ENCODE data around the gene NOTCH4.

The NOTCH4 gene

DNA sequence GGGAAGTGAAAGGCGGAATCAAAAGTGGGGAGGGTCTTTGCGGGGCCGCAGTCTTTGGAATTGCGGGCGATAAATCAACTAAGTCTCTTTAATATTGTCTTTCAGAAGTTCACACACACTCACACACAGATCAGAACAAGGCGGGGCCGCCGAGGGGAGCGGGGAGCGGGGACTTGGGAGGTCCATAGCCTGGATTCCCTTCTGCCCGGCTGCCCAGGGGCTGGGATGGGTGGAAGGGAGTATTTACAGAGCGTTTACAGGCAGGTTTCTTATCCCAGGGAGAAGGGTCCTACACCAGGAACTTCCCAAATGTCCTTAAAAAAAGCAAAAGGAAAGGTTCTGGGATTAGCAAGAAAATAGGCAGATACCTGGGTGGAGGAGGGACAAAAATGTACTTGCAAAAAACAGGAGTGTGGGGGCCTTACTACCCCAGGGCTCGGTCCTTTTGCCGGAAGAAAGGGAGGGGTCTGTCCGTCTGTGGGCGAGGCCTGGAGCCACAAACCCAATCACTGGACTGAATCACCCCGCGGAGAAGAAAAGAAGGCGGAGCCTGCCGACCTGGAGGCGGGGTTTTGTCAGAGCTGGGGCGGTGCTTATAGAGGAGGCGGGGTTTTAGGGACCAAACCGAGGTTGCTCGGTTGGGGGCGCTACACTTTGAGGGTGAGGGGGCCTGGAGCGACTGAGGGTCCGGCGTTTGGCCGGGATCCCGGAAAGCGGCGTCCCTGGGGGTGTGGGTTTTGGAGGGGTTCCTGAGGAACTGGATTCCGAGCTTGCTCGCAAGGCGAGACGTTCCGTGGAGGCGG, 75.4 kb downstream of the NOTCH4 start:
- Histone ChIP-seq H3K4me1 (ENCODE audit: insufficient read depth, low read length, poor library complexity, severe bottlenecking) (peaks cover 6% of the 10 kb centered on the region), H3K36me3 (ENCODE audit: insufficient read depth, low read length) (no peaks in the 10 kb centered on the region), H3F3A (ENCODE audit: low read depth) (no peaks in the 10 kb centered on the region), H3K9ac (ENCODE audit: low read depth, low read length, poor library complexity, severe bottlenecking) (no peak overlapping the region), H4K20me1 (ENCODE audit: insufficient read depth, low read length, poor library complexity, severe bottlenecking) (no peaks in the 10 kb centered on the region), H3K4me2 (ENCODE audit: low read depth, low read length, poor library complexity, severe bottlenecking) (no peak overlapping the region), H3K9me2 (replicated peaks; ENCODE audit: low read depth, low read length) (no peaks in the 10 kb centered on the region), H3K4me3 (ENCODE audit: low read length, poor library complexity, severe bottlenecking) (no peak overlapping the region), H3K9me3 (ENCODE audit: insufficient read depth, low read depth, low read length) (no peaks in the 10 kb centered on the region), H3K27me3 (ENCODE audit: insufficient read depth, low read length, poor library complexity, severe bottlenecking) (no peaks in the 10 kb centered on the region), H3K79me2 (ENCODE audit: insufficient read depth, low read length) (no peaks in the 10 kb centered on the region), H2AFZ (ENCODE audit: low read length) (no peak overlapping the region)
- TF ChIP-seq, protein P1, sequence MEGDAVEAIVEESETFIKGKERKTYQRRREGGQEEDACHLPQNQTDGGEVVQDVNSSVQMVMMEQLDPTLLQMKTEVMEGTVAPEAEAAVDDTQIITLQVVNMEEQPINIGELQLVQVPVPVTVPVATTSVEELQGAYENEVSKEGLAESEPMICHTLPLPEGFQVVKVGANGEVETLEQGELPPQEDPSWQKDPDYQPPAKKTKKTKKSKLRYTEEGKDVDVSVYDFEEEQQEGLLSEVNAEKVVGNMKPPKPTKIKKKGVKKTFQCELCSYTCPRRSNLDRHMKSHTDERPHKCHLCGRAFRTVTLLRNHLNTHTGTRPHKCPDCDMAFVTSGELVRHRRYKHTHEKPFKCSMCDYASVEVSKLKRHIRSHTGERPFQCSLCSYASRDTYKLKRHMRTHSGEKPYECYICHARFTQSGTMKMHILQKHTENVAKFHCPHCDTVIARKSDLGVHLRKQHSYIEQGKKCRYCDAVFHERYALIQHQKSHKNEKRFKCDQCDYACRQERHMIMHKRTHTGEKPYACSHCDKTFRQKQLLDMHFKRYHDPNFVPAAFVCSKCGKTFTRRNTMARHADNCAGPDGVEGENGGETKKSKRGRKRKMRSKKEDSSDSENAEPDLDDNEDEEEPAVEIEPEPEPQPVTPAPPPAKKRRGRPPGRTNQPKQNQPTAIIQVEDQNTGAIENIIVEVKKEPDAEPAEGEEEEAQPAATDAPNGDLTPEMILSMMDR (conservative IDR thresholded peaks at IDR 0.05; ENCODE audit: low read length): no peak
- TF ChIP-seq EZH2phosphoT487 (IDR thresholded peaks at IDR 0.05; ENCODE audit: borderline replicate concordance): no peak

DNA sequence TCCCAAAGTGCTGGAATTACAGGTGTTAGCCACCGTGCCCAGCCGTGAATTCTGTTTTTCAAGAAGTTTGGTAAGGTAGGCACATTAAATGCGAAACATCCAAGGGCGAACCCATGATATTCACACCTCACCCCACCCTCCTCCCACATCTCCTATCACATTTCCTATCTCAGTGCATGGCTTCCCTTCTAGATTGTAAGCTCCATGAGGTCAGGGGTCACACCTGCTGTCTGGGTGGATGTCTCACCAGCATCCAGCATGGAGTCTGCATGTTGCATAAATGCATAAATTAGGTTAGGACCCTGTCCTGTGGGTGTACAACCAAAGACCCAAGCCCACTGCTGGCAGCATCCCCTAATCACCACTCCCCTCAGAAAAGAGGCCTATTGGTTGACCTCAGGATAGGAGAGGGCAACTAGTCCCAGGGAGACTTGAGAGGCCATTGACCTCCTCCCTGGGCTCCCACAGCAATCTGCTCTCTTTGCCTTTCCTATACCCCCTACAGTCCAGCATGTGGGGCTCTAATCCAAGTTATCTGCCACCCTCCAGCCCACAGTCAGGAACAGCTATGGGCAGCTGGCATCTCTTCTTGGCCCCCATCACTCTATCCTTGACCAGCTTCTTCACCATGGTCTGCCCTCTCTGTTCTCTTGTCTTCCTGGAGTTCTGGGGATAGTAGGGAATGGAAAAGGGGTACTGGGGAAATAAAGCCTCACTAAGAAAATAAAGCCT, 76.3 kb downstream of the NOTCH4 start:
- no peaks in the 10 kb centered on the region for H3F3A ChIP-seq (ENCODE audit: low read depth)
- H3K4me3 ChIP-seq (ENCODE audit: low read length, poor library complexity, severe bottlenecking): no peak overlapping the region
- no peaks in the 10 kb centered on the region for H3K36me3 ChIP-seq (ENCODE audit: insufficient read depth, low read length)
- no peak overlapping the region for H2AFZ ChIP-seq (ENCODE audit: low read length)
- no peak overlapping the region for H3K9ac ChIP-seq (ENCODE audit: low read depth, low read length, poor library complexity, severe bottlenecking)
- no peaks in the 10 kb centered on the region for H4K20me1 ChIP-seq (ENCODE audit: insufficient read depth, low read length, poor library complexity, severe bottlenecking)
- no peak overlapping the region for H3K4me2 ChIP-seq (ENCODE audit: low read depth, low read length, poor library complexity, severe bottlenecking)
- H3K79me2 ChIP-seq (ENCODE audit: insufficient read depth, low read length): no peaks in the 10 kb centered on the region
- H3K9me3 ChIP-seq (ENCODE audit: insufficient read depth, low read depth, low read length): no peaks in the 10 kb centered on the region
- no peaks in the 10 kb centered on the region for H3K27me3 ChIP-seq (ENCODE audit: insufficient read depth, low read length, poor library complexity, severe bottlenecking)
- TF ChIP-seq, protein P1 (conservative IDR thresholded peaks at IDR 0.05; ENCODE audit: low read length): peak; percentile 27; the same call in 1 of the 2 replicates
- no peak for TF ChIP-seq EZH2phosphoT487 (IDR thresholded peaks at IDR 0.05; ENCODE audit: borderline replicate concordance)
- H3K4me1 ChIP-seq (ENCODE audit: insufficient read depth, low read length, poor library complexity, severe bottlenecking): no peaks in the 10 kb centered on the region
- H3K9me2 ChIP-seq (replicated peaks; ENCODE audit: low read depth, low read length): no peaks in the 10 kb centered on the region

DNA sequence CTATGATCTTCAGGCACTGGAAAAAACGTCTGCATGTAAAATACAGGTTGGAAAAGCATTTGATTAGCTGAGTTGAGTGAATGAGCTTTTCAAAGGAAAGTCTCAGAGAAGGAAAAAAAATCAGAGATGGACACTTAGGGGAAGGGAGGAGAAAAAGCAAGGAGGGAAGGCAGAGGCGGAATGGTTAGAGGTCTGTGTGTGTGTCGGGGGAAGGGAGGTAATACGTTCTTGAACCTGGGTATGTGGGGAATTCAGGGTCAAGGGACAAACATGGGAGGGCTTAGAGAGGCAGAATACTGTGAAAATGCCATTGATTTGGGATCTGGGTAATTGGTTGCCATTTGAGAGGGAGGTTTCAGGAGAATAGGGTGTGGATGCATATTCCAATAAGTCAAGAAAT, 77.2 kb downstream of the NOTCH4 start:
- H3K27me3 ChIP-seq (ENCODE audit: insufficient read depth, low read length, poor library complexity, severe bottlenecking): no peaks in the 10 kb centered on the region
- H3K9me2 ChIP-seq (replicated peaks; ENCODE audit: low read depth, low read length): no peaks in the 10 kb centered on the region
- no peak overlapping the region for H2AFZ ChIP-seq (ENCODE audit: low read length)
- no peak overlapping the region for H3K4me2 ChIP-seq (ENCODE audit: low read depth, low read length, poor library complexity, severe bottlenecking)
- H3K79me2 ChIP-seq (ENCODE audit: insufficient read depth, low read length): no peaks in the 10 kb centered on the region
- no peak overlapping the region for H3K9ac ChIP-seq (ENCODE audit: low read depth, low read length, poor library complexity, severe bottlenecking)
- no peaks in the 10 kb centered on the region for H3K4me1 ChIP-seq (ENCODE audit: insufficient read depth, low read length, poor library complexity, severe bottlenecking)
- no peaks in the 10 kb centered on the region for H4K20me1 ChIP-seq (ENCODE audit: insufficient read depth, low read length, poor library complexity, severe bottlenecking)
- no peak overlapping the region for H3K4me3 ChIP-seq (ENCODE audit: low read length, poor library complexity, severe bottlenecking)
- no peaks in the 10 kb centered on the region for H3K9me3 ChIP-seq (ENCODE audit: insufficient read depth, low read depth, low read length)
- TF ChIP-seq, protein P1 (conservative IDR thresholded peaks at IDR 0.05; ENCODE audit: low read length): no peak
- no peak for TF ChIP-seq EZH2phosphoT487 (IDR thresholded peaks at IDR 0.05; ENCODE audit: borderline replicate concordance)
- H3F3A ChIP-seq (ENCODE audit: low read depth): no peaks in the 10 kb centered on the region
- H3K36me3 ChIP-seq (ENCODE audit: insufficient read depth, low read length): no peaks in the 10 kb centered on the region
